Endothelial cell of umbilical vein (primary cell): Measurements from ENCODE around the gene MYH16.

ENCODE experiments used
- MAX ChIP-seq: IDR thresholded peaks from 2 replicates; pipeline ENCODE4 v1.6.1; 2011; ENCODE audit not compliant: insufficient read depth, insufficient read length
- POLR2AphosphoS5 ChIP-seq: IDR thresholded peaks from 2 replicates; pipeline ENCODE4 v1.6.1; 2012; ENCODE audit warnings: low read depth, mild to moderate bottlenecking, control low read depth, low read length, moderate library complexity; ENCODE audit not compliant: insufficient read depth

- TF ChIP-seq MAX (no peak), POLR2AphosphoS5 (no peak)
Observed at GRCh38 chr7:99261646-99262045, 11.0 kb upstream of the MYH16 start.
